NT2/D1 (cell line): ENCODE data around the gene CEMIP2.

Experiments used
- YY1 ChIP-seq: IDR thresholded peaks from 2 replicates; pipeline ENCODE4 v1.6.1; 2011; ENCODE audit not compliant: insufficient read length, insufficient read depth
- ZNF274 ChIP-seq: IDR thresholded peaks from 2 replicates; pipeline ENCODE4 v1.6.1; 2011; ENCODE audit warnings: mild to moderate bottlenecking, low read depth, low read length

GRCh38 chr9:71760901-71761300, 7.4 kb downstream of the CEMIP2 start:
- TF ChIP-seq ZNF274 (no peak), YY1 (no peak)
